GM18868 (cell line): ENCODE data around the gene SLC24A4.

Experiments used
- ATAC-seq: cut with Tn5 transposase; IDR thresholded peaks from one replicate; pipeline ENCODE4 v1.9.1; 2021; ENCODE audit warnings: mild to moderate bottlenecking, moderate library complexity; ENCODE audit not compliant: unreplicated experiment

SLC24A4 gene

GRCh38 chr14:92323011-92323915, at the start of gene SLC24A4:
SLC24A4 (plus strand) TSS chr14:92323165; CDS start chr14:92323831, 666 bp downstream.
- no peak for ATAC-seq

- ATAC-seq, result no peak
These were observed 49.8 kb upstream of the SLC24A4 start for GRCh38 chr14:92273166-92273565.

GRCh38 chr14:92274055-92274454, 48.9 kb upstream of the SLC24A4 start:
- no peak for ATAC-seq

- no peak for ATAC-seq
These were observed 46.9 kb upstream of the SLC24A4 start for GRCh38 chr14:92276074-92276473.

GRCh38 chr14:92277031-92277430, 45.9 kb upstream of the SLC24A4 start:
- no peak for ATAC-seq

GRCh38 chr14:92280554-92281262, 42.3 kb upstream of the SLC24A4 start:
- no peak for ATAC-seq

- ATAC-seq, result no peak
These were observed 40.3 kb upstream of the SLC24A4 start for GRCh38 chr14:92282669-92283068.

- no peak for ATAC-seq
These were observed 37.7 kb upstream of the SLC24A4 start for GRCh38 chr14:92285311-92285710.

- no peak for ATAC-seq
These were observed 35.0 kb upstream of the SLC24A4 start for GRCh38 chr14:92287987-92288386.

- ATAC-seq, result no peak
These were observed 33.8 kb upstream of the SLC24A4 start for GRCh38 chr14:92288994-92289660.

GRCh38 chr14:92292673-92293072, 30.3 kb upstream of the SLC24A4 start:
- ATAC-seq, result no peak

GRCh38 chr14:92294506-92294905, 28.5 kb upstream of the SLC24A4 start:
- ATAC-seq, result no peak

- ATAC-seq, result no peak
These were observed 25.0 kb upstream of the SLC24A4 start for GRCh38 chr14:92297818-92298595.

GRCh38 chr14:92302481-92302880, 20.5 kb upstream of the SLC24A4 start:
- ATAC-seq, result no peak

GRCh38 chr14:92308716-92309115, 14.2 kb upstream of the SLC24A4 start:
- ATAC-seq, result no peak

GRCh38 chr14:92309968-92310530, 12.9 kb upstream of the SLC24A4 start:
- no peak for ATAC-seq

- ATAC-seq, result no peak
These were observed 12.1 kb upstream of the SLC24A4 start for GRCh38 chr14:92310776-92311375.

- ATAC-seq, result no peak
These were observed 8.8 kb upstream of the SLC24A4 start for GRCh38 chr14:92314182-92314581.

GRCh38 chr14:92315050-92315805, 7.7 kb upstream of the SLC24A4 start:
- ATAC-seq, result no peak
